GM23248 (cell line): Measurements from ENCODE around the gene P2RY8. TPM values are rescaled to one million over a fixed set of nuclear protein-coding genes. Genes with fewer than 3 reads are reported as not detected.

ENCODE experiments used
- DNase-seq: peaks from one replicate; pipeline ENCODE4 v3.0.0-alpha.2; 2015
- H2AFZ ChIP-seq: fragments of 200-600 bp; sonication (generic); 2 replicates; pipeline ENCODE4 v1.6.1; 2016; ENCODE audit warnings: antibody characterized with exemption
- H3F3A ChIP-seq: fragments of 200-600 bp; sonication (generic); 2 replicates; pipeline ENCODE4 v1.6.1; 2016; ENCODE audit warnings: mild to moderate bottlenecking, antibody characterized with exemption, mixed run types; ENCODE audit not compliant: insufficient read depth
- H3K27ac ChIP-seq: fragments of 200-600 bp; sonication (generic); 2 replicates; pipeline ENCODE4 v1.5.1; 2016; ENCODE audit warnings: mild to moderate bottlenecking
- H3K27me3 ChIP-seq: fragments of 200-600 bp; sonication (generic); replicated peaks from 2 replicates; pipeline ENCODE4 v1.6.1; 2016; ENCODE audit warnings: mild to moderate bottlenecking; ENCODE audit not compliant: insufficient read depth
- H3K36me3 ChIP-seq: fragments of 200-600 bp; sonication (generic); 2 replicates; pipeline ENCODE4 v1.6.1; 2016; ENCODE audit warnings: low read depth, mild to moderate bottlenecking
- H3K4me1 ChIP-seq: fragments of 200-600 bp; sonication (generic); 2 replicates; pipeline ENCODE4 v1.6.1; 2016; ENCODE audit warnings: mild to moderate bottlenecking; ENCODE audit not compliant: insufficient read depth
- H3K4me2 ChIP-seq: fragments of 200-600 bp; sonication (generic); one replicate; pipeline ENCODE4 v1.6.1; 2016; ENCODE audit warnings: mild to moderate bottlenecking; ENCODE audit not compliant: unreplicated experiment
- H3K4me3 ChIP-seq: fragments of 200-600 bp; sonication (generic); 2 replicates; pipeline ENCODE4 v1.5.1; 2016; ENCODE audit warnings: mild to moderate bottlenecking
- H3K79me2 ChIP-seq: fragments of 200-600 bp; sonication (generic); 2 replicates; pipeline ENCODE4 v1.6.1; 2016; ENCODE audit warnings: mild to moderate bottlenecking; ENCODE audit not compliant: insufficient read depth
- H3K9ac ChIP-seq: fragments of 200-600 bp; sonication (generic); 2 replicates; pipeline ENCODE4 v1.6.1; 2016; ENCODE audit warnings: mild to moderate bottlenecking
- H3K9me2 ChIP-seq: fragments of 200-600 bp; sonication (generic); 2 replicates; pipeline ENCODE4 v1.6.1; 2016; ENCODE audit warnings: mixed run types, mild to moderate bottlenecking, moderate library complexity; ENCODE audit not compliant: insufficient read depth
- H3K9me3 ChIP-seq: fragments of 200-600 bp; sonication (generic); one replicate; pipeline ENCODE4 v1.6.1; 2017; ENCODE audit warnings: low read depth
- H4K20me1 ChIP-seq: fragments of 200-600 bp; sonication (generic); 2 replicates; pipeline ENCODE4 v1.6.0; 2016; ENCODE audit not compliant: insufficient read depth
- EZH2 ChIP-seq: fragments of 200-600 bp; sonication (generic); IDR thresholded peaks from 2 replicates; pipeline ENCODE4 v1.6.1; 2018; ENCODE audit warnings: antibody characterized with exemption, mild to moderate bottlenecking; ENCODE audit not compliant: insufficient read depth, poor library complexity, severe bottlenecking
- EZH2phosphoT487 ChIP-seq: fragments of 200-600 bp; sonication (generic); IDR thresholded peaks from 2 replicates; pipeline ENCODE4 v1.6.1; 2018; ENCODE audit warnings: antibody characterized with exemption, moderate library complexity, mild to moderate bottlenecking, low read depth; ENCODE audit not compliant: insufficient read depth
- WGBS, 2 experiments: methylation state at CpG; one replicate each; pipeline ENCODE4 v1.1.6; 2015 to 2017; ENCODE audit warnings: low lambda C conversion rate in 2 of 2, low coverage in 1 of 2; ENCODE audit errors: missing lambda C conversion rate in 2 of 2; 5-methylcytosine and 5-hydroxymethylcytosine counted together
- in situ Hi-C: fragments of 300-500 bp; cut with MboI; formaldehyde crosslinking; loops from 2 replicates; pipeline ENCODE4 v1.15.0; 2020
- polyA plus RNA-seq: library from polyadenylated mRNA; unstranded; fragments of >200 nt; fragmentation: Nextera tagmentation; extraction: Ambion mirVana; gene quantifications from 2 replicates; pipeline ENCODE4 v1.2.1, GENCODE V29; 2016
- total RNA-seq: library from RNA; depleted of rRNA; stranded (reverse); fragments of >200 nt; shearing (Covaris generic); gene quantifications from 2 replicates; pipeline ENCODE4 v1.2.3, GENCODE V29; 2014

Gene P2RY8
- total and polyA plus RNA-seq, 2 experiments from 2014 or later, result not detected

GRCh38 chrX:1502853-1503252 is 34.1 kb downstream of the P2RY8 start:
- Histone ChIP-seq H3K9ac (no peak overlapping the region), H3K27me3 (no peaks in the 10 kb centered on the region), H3F3A (no peaks in the 10 kb centered on the region), H3K27ac (no peak overlapping the region), H3K36me3 (no peaks in the 10 kb centered on the region), H2AFZ (no peak overlapping the region), H3K4me1 (no peaks in the 10 kb centered on the region), H4K20me1 (no peaks in the 10 kb centered on the region), H3K4me3 (no peak overlapping the region), H3K9me2 (no peaks in the 10 kb centered on the region), H3K79me2 (no peaks in the 10 kb centered on the region), H3K9me3 (no peaks in the 10 kb centered on the region), H3K4me2 (no peak overlapping the region)
- 54 to 58% methylated on average over 8 of the region's 8 CpGs for WGBS, 2 experiments
- no peak for TF ChIP-seq EZH2phosphoT487
- TF ChIP-seq EZH2, result no peak
- in situ Hi-C loops, result no loop called here
- DNase-seq, result no peak

- Histone ChIP-seq H3K79me2 (no peaks in the 10 kb centered on the region), H3K27me3 (no peaks in the 10 kb centered on the region), H3K36me3 (no peaks in the 10 kb centered on the region), H3F3A (no peaks in the 10 kb centered on the region), H3K4me1 (no peaks in the 10 kb centered on the region), H4K20me1 (no peaks in the 10 kb centered on the region), H3K27ac (no peak overlapping the region), H3K4me2 (no peak overlapping the region), H3K9me3 (no peaks in the 10 kb centered on the region), H3K4me3 (no peak overlapping the region), H3K9ac (no peak overlapping the region), H2AFZ (no peak overlapping the region), H3K9me2 (no peaks in the 10 kb centered on the region)
- WGBS, 2 experiments, result 55 to 68% methylated on average over 8 to 12 of the region's 12 CpGs
- TF ChIP-seq EZH2phosphoT487 (no peak), EZH2 (no peak)
- DNase-seq, result no peak
- in situ Hi-C loops, result no loop called here
These were observed 34.7 kb downstream of the P2RY8 start for GRCh38 chrX:1502241-1502640.

DNA sequence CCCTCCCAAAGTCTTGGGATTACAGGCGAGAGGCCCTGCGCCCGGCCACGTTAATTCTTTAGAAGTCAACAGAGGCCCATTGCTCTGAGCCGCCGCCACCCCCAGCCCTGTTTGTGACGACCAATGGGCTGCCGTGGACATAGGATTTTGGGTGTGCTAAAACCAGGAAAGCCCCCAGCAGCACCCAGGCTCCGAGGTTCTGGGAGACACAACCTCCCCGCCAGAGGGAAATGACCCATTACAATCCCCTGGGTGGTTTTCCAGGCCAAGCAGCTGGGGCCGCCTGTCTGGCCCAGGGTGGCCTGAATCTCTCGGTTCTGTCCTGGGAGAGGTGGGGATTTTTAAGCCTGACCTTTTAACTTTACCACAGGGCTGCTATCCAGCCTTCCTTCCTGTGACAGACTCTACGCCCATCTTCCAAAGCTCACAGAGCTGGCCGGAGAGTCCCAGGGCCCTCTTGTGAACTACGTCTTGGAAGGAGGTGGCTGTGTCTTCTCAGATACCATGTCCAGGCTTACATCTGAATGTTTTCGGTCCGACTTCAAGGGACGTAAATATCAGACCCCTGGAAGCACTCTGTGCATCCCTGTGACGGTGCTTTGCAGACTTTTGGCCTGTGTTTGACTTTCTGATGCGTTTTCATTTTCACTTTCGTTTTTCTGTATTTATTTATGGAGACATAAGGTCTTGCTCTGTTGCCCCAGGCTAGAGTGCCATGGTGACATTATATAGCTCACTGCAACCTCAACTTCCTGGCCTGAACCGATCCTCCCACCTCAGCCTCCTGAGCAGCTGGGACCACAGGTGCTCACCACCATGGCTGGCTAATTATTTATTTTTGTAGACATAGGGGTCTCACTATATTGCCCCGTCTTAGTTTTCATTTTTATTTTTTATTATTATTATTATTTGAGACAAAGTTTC is 36.0 kb downstream of the P2RY8 start:
- H3K9me3 ChIP-seq, result no peaks in the 10 kb centered on the region
- no peak overlapping the region for H3K27ac ChIP-seq
- 53 to 56% methylated on average over 23 of the region's 23 CpGs for WGBS, 2 experiments
- in situ Hi-C loops, result no loop called here
- H3K9me2 ChIP-seq, result no peaks in the 10 kb centered on the region
- no peaks in the 10 kb centered on the region for H4K20me1 ChIP-seq
- no peaks in the 10 kb centered on the region for H3K27me3 ChIP-seq
- no peaks in the 10 kb centered on the region for H3K36me3 ChIP-seq
- DNase-seq, result no peak
- no peaks in the 10 kb centered on the region for H3K4me1 ChIP-seq
- H3K9ac ChIP-seq, result no peak overlapping the region
- H2AFZ ChIP-seq, result no peak overlapping the region
- no peak overlapping the region for H3K4me3 ChIP-seq
- TF ChIP-seq EZH2phosphoT487 (no peak), EZH2 (no peak)
- H3K79me2 ChIP-seq, result no peaks in the 10 kb centered on the region
- no peak overlapping the region for H3K4me2 ChIP-seq
- H3F3A ChIP-seq, result no peaks in the 10 kb centered on the region

GRCh38 chrX:1496076-1496475 is 40.9 kb downstream of the P2RY8 start:
- no peak overlapping the region for H2AFZ ChIP-seq
- H4K20me1 ChIP-seq, result no peaks in the 10 kb centered on the region
- no peaks in the 10 kb centered on the region for H3K4me1 ChIP-seq
- H3K27ac ChIP-seq, result no peak overlapping the region
- H3K36me3 ChIP-seq, result no peaks in the 10 kb centered on the region
- no peaks in the 10 kb centered on the region for H3K9me3 ChIP-seq
- H3K4me3 ChIP-seq, result no peak overlapping the region
- TF ChIP-seq EZH2, result no peak
- TF ChIP-seq EZH2phosphoT487, result no peak
- no peak for DNase-seq
- in situ Hi-C loops, result no loop called here
- no peaks in the 10 kb centered on the region for H3F3A ChIP-seq
- H3K79me2 ChIP-seq, result no peaks in the 10 kb centered on the region
- H3K9me2 ChIP-seq, result no peaks in the 10 kb centered on the region
- 43 to 48% methylated on average over 12 of the region's 12 CpGs for WGBS, 2 experiments
- H3K27me3 ChIP-seq, result no peaks in the 10 kb centered on the region
- H3K9ac ChIP-seq, result no peak overlapping the region
- H3K4me2 ChIP-seq, result no peak overlapping the region
